Measurements from ENCODE around the gene RPL22.

The RPL22 gene

GRCh38 chr1:6208723-6209660, 9.6 kb upstream of the RPL22 start:
- no peak for TF ChIP-seq CTCF (conservative IDR thresholded peaks at IDR 0.05; ENCODE audit: control insufficient read depth, insufficient read depth, low read depth, low read length)
- H3K4me3 ChIP-seq (ENCODE audit: control insufficient read depth, low read depth, low read length): peak overlapping the region; percentile 41
- DNase-seq (ENCODE audit: low read depth): peak; percentile 50

DNA sequence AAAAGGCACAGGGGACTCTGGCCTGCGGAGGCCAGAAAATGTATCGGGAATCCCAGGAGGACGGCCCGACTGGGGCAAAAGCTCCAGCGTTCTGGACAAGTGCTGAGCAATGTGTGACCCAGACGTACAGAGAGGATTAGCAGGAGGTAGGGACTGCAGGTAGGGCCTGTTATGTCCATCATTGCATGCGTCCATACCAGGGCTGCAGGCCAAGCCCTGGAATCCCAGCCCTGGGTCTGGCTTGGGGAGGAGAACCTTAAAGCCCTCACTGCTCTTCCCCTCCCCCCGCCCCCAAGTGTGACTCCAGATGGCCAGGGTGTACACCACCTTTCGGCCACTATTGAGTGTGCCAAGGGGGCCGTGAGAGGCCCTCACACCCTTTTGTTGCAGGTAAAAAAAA, 8.5 kb upstream of the RPL22 start:
- no peak overlapping the region for H3K4me3 ChIP-seq (ENCODE audit: control insufficient read depth, low read depth, low read length)
- TF ChIP-seq CTCF (conservative IDR thresholded peaks at IDR 0.05; ENCODE audit: control insufficient read depth, insufficient read depth, low read depth, low read length): no peak

DNA sequence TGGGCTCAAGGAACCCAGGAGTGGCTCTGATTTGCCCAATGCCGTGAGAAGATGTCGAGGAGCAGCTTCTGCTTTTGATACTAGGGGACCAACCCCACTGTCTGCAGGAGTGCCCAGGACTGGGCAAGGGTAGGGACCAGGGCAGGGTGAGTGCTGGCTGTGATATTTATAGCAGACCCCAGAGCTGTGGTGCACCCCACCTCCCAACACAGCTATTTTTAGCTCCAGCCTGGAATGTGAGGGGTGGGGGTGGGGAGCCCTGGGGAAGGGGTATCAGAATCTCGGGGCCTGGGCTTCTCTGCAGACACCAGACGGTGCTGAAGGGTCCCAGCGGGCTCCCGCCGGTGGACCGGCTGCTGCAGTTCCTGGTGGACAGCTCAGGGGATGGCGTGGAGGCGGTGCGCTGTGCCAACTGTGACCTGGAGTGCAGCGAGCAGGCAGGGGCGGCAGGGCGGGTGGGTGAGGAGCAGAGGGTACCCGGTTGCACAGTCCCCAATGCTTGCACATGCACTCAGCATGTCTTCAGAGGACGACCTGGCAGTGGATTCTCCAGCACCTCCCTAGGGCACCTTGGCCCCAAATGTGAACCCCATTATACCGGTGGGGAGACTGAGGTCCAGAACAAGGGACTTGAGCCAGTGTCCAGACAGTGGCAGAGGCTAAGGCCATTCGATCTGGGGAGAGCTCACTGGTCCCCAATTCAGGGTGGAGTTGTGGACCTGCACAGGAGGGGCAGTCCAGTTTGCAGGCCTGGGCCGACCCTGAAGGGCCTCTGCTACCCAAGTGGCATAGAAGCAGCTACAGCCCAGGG, 7.9 kb upstream of the RPL22 start:
- no peak overlapping the region for H3K4me3 ChIP-seq (ENCODE audit: control insufficient read depth, low read depth, low read length)

More for the DNA sequence above, 8.5 kb upstream of the RPL22 start:
- no peak for DNase-seq (ENCODE audit: low read depth)

GRCh38 chr1:6206520-6206855, 7.1 kb upstream of the RPL22 start:
- peak overlapping the region; percentile 3 for H3K4me3 ChIP-seq (ENCODE audit: control insufficient read depth, low read depth, low read length)
- no peak for TF ChIP-seq CTCF (conservative IDR thresholded peaks at IDR 0.05; ENCODE audit: control insufficient read depth, insufficient read depth, low read depth, low read length)
- no peak for DNase-seq (ENCODE audit: low read depth)

More for the DNA sequence above, 7.9 kb upstream of the RPL22 start:
- DNase-seq (ENCODE audit: low read depth): no peak
- no peak for TF ChIP-seq CTCF (conservative IDR thresholded peaks at IDR 0.05; ENCODE audit: control insufficient read depth, insufficient read depth, low read depth, low read length)

DNA sequence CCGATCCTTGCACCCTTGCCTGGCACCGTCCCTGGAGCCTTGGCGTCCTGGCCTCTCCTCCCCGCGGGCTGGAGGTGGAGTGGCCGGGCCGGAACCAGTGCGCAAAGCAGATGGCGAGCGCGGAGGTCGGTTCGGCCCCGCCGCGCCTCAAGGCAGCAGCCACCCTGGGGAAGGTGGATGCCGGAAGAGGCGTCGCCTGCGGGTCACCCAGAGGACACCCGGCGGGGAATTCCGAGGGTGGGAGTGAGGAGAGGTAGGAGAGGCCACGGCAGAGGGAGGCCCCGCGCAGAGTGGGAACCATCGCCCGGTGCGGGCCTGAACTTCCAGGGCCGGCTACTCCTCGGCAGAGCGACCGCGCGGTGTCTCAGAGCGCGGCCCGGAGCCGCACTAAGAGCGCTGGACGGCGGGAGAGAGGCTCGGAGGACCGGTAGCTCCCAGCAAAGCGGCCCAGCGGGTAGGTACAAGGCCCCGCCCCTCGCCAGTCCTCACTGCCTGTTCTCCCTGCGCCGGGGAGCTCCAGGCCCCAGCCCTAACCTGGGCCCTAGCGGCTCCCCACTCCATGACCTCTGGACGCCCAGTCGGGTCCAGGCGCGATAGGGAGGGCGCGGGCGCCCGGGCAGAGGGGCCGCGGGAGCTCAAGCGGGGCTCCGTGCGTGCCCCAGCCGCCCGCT, 6.6 kb upstream of the RPL22 start, which contains the start of gene RNF207:
Gene RNF207, plus strand, starts transcription at position 271 of the 671 bp plus-strand sequence. CDS start 417 bp downstream, outside the sequence.
- peak within 1 kb of the TSS; percentile 47 for H3K4me3 ChIP-seq (ENCODE audit: control insufficient read depth, low read depth, low read length)
- no peak for TF ChIP-seq CTCF (conservative IDR thresholded peaks at IDR 0.05; ENCODE audit: control insufficient read depth, insufficient read depth, low read depth, low read length)
- DNase-seq (ENCODE audit: low read depth): peak; percentile 41

- TF ChIP-seq CTCF (conservative IDR thresholded peaks at IDR 0.05; ENCODE audit: control insufficient read depth, insufficient read depth, low read depth, low read length): no peak
- no peak overlapping the region for H3K4me3 ChIP-seq (ENCODE audit: control insufficient read depth, low read depth, low read length)
- DNase-seq (ENCODE audit: low read depth): no peak
Observed at GRCh38 chr1:6202256-6202655, 2.9 kb upstream of the RPL22 start.
